Endothelial cell of umbilical vein (primary cell): ENCODE data around the gene RASIP1.
"Not testable (repeated sequence)": the region's sequence is repeated elsewhere in the genome, so short reads cannot be mapped to it uniquely, and the experiment has no call there.

ENCODE experiments used
- EZH2 ChIP-seq: IDR thresholded peaks from 2 replicates; pipeline ENCODE4 v1.6.1; 2012; ENCODE audit warnings: borderline replicate concordance, low read depth, mild to moderate bottlenecking, moderate library complexity, low read length, inconsistent platforms; ENCODE audit not compliant: severe bottlenecking
- JUN ChIP-seq: IDR thresholded peaks from 2 replicates; pipeline ENCODE4 v1.6.1; 2011; ENCODE audit warnings: borderline replicate concordance, low read depth; ENCODE audit not compliant: insufficient read length, insufficient read depth
- MAX ChIP-seq: IDR thresholded peaks from 2 replicates; pipeline ENCODE4 v1.6.1; 2011; ENCODE audit not compliant: insufficient read depth, insufficient read length
- MYC ChIP-seq: IDR thresholded peaks from one replicate; pipeline ENCODE4 v1.6.1; 2011; ENCODE audit warnings: mild to moderate bottlenecking, low read depth, low read length
- POLR2A ChIP-seq: IDR thresholded peaks from 2 replicates; pipeline ENCODE4 v1.6.1; 2012; ENCODE audit warnings: low read depth, mild to moderate bottlenecking, control low read depth, low read length
- POLR2AphosphoS5 ChIP-seq: IDR thresholded peaks from 2 replicates; pipeline ENCODE4 v1.6.1; 2012; ENCODE audit warnings: low read depth, mild to moderate bottlenecking, control low read depth, low read length, moderate library complexity; ENCODE audit not compliant: insufficient read depth
- TF ChIP-seq, protein P1 (sequence below), 2 donors: IDR thresholded peaks; 1 replicate in 1 of 2; 2 replicates in 1 of 2; pipeline ENCODE4 v1.5.1; 2011; ENCODE audit warnings: low read length in 2 of 2, mild to moderate bottlenecking in 2 of 2, moderate library complexity in 2 of 2, control low read depth in 1 of 2, inconsistent platforms in 1 of 2, low read depth in 1 of 2; ENCODE audit not compliant: insufficient read depth in 1 of 2; ENCODE audit errors: extremely low read depth in 1 of 2

- TF ChIP-seq MAX, JUN, POLR2A, EZH2, POLR2AphosphoS5, MYC: not testable (repeated sequence)
- TF ChIP-seq, protein P1, sequence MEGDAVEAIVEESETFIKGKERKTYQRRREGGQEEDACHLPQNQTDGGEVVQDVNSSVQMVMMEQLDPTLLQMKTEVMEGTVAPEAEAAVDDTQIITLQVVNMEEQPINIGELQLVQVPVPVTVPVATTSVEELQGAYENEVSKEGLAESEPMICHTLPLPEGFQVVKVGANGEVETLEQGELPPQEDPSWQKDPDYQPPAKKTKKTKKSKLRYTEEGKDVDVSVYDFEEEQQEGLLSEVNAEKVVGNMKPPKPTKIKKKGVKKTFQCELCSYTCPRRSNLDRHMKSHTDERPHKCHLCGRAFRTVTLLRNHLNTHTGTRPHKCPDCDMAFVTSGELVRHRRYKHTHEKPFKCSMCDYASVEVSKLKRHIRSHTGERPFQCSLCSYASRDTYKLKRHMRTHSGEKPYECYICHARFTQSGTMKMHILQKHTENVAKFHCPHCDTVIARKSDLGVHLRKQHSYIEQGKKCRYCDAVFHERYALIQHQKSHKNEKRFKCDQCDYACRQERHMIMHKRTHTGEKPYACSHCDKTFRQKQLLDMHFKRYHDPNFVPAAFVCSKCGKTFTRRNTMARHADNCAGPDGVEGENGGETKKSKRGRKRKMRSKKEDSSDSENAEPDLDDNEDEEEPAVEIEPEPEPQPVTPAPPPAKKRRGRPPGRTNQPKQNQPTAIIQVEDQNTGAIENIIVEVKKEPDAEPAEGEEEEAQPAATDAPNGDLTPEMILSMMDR (IDR thresholded peaks at IDR 0.05; ENCODE audit: extremely low read depth in 1 of 2, insufficient read depth in 1 of 2, low read depth in 1 of 2, low read length in 2 of 2), result not testable (repeated sequence)
These were observed 22.3 kb downstream of the RASIP1 start for GRCh38 chr19:48718106-48718505.
